ENCODE results near the gene CA6.
A peak's percentile ranks its signal among the peaks of the same experiment; 100 is the strongest.

CA6 gene

DNA sequence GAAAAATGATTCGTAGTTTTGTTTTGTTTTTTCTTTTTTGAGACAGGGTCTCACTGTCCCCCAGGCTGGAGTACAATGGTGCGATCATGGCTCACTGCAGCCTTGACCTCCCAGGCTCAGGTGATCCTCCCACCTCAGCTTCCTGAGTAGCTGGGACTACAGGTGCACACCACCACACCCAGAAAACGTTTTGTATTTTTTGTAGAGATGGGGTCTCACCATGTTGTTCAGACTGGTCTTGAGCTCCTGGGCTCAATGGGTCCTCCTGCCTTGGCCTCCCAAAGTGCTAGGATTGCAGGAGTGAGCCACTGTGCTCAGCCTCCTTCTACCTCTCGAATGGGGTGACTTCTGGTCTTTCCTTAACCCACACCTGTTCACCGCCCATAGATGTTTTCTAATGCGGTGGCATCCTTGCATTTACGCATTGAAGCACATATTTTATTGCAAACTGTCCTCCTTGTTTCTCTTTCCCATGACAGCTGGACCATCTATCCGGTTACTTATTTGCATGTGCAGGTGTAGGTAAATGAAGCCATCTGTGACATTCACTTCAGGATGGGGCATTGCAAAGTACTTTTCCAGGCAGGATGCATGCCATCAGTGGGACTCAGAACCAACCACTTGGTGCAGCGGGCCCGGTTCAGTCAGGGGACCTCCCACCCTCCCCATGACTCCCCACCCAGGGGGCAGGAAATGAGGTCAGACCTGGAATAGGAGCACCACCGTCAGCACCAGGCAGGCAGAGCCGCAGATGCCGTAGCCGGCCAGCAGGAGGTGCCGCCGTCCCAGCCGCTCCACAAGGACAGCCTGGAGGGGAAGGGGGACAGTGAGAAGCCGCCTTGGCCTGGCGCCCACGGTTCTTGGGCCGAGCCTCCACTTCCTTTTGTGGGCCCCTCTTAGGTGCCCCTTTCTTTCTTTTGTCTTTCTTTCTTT lies 64.0 kb downstream of the CA6 start:
- CTCF ChIA-PET = interaction anchor here (2.3 kb wide), 1 partner anchor 92 kb away, joined by 5 read pairs; no protein-coding TSS in a partner anchor
- POLR2A ChIA-PET = no interaction called here
- TF ChIP-seq ZNF384 (IDR thresholded peaks at IDR 0.05) (no peak), HDGF (IDR thresholded peaks at IDR 0.05; ENCODE audit: borderline replicate concordance) (no peak), FOXA1 (IDR thresholded peaks at IDR 0.05) (no peak), SP1 (IDR thresholded peaks at IDR 0.05) (no peak), BHLHE40 (IDR thresholded peaks at IDR 0.05; ENCODE audit: borderline replicate concordance) (no peak), ELF4 (IDR thresholded peaks at IDR 0.05) (no peak), FOXK2 (IDR thresholded peaks at IDR 0.05) (no peak), LEF1 (IDR thresholded peaks at IDR 0.05; ENCODE audit: borderline replicate concordance) (no peak), TARDBP (IDR thresholded peaks at IDR 0.05) (no peak), CTBP1 (IDR thresholded peaks at IDR 0.05; ENCODE audit: borderline replicate concordance) (no peak), FOXM1 (IDR thresholded peaks at IDR 0.05; ENCODE audit: borderline replicate concordance) (no peak), SUZ12 (IDR thresholded peaks at IDR 0.05) (no peak), NFRKB (IDR thresholded peaks at IDR 0.05) (no peak), ARNT (IDR thresholded peaks at IDR 0.05) (no peak), L3MBTL2 (conservative IDR thresholded peaks at IDR 0.05) (no peak)
- TF ChIP-seq, protein P1, sequence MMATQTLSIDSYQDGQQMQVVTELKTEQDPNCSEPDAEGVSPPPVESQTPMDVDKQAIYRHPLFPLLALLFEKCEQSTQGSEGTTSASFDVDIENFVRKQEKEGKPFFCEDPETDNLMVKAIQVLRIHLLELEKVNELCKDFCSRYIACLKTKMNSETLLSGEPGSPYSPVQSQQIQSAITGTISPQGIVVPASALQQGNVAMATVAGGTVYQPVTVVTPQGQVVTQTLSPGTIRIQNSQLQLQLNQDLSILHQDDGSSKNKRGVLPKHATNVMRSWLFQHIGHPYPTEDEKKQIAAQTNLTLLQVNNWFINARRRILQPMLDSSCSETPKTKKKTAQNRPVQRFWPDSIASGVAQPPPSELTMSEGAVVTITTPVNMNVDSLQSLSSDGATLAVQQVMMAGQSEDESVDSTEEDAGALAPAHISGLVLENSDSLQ (IDR thresholded peaks at IDR 0.05) = no peak
- DNase-seq (ENCODE audit: extremely low spot score) = peak; percentile 71

DNA sequence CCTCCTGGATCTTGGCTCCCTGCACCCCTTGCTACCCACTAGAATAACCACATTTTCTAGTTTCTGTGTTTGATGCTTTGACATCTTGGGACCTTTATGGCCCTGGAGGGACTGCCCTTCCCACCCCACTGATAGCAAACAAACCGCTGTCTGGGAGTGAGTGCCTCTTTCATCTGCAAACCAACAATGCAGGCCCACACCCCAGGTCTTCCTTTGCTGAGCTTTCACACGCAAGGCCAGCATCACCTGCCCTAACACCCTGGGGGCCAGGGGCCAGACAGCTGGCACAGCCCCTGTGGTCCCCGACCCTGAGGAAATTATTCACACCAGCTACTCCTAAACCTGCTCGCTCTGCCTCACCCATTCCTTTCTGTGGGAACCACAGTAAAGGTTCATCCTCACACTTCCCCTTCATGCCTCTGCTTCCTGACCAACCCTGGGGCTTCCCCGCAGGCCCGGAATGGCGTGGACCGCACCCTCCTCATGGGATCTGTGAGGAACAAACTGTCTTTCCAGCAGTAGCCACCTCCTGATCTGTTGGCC lies 65.2 kb downstream of the CA6 start:
- TF ChIP-seq NFRKB (IDR thresholded peaks at IDR 0.05) = no peak
- TF ChIP-seq ELF4 (IDR thresholded peaks at IDR 0.05) = no peak
- TF ChIP-seq SP1 (IDR thresholded peaks at IDR 0.05) = no peak
- TF ChIP-seq FOXM1 (IDR thresholded peaks at IDR 0.05; ENCODE audit: borderline replicate concordance) = no peak
- TF ChIP-seq L3MBTL2 (conservative IDR thresholded peaks at IDR 0.05) = no peak
- no peak for TF ChIP-seq FOXK2 (IDR thresholded peaks at IDR 0.05)
- no peak for TF ChIP-seq ARNT (IDR thresholded peaks at IDR 0.05)
- TF ChIP-seq, protein P1 (IDR thresholded peaks at IDR 0.05) = no peak
- no peak for TF ChIP-seq CTBP1 (IDR thresholded peaks at IDR 0.05; ENCODE audit: borderline replicate concordance)
- no peak for TF ChIP-seq ZNF384 (IDR thresholded peaks at IDR 0.05)
- TF ChIP-seq LEF1 (IDR thresholded peaks at IDR 0.05; ENCODE audit: borderline replicate concordance) = no peak
- ChIA-PET POLR2A (no interaction called here), CTCF (interaction anchor here (2.3 kb wide), 1 partner anchor 91 kb away, joined by 5 read pairs; no protein-coding TSS in a partner anchor)
- no peak for DNase-seq (ENCODE audit: extremely low spot score)

DNA sequence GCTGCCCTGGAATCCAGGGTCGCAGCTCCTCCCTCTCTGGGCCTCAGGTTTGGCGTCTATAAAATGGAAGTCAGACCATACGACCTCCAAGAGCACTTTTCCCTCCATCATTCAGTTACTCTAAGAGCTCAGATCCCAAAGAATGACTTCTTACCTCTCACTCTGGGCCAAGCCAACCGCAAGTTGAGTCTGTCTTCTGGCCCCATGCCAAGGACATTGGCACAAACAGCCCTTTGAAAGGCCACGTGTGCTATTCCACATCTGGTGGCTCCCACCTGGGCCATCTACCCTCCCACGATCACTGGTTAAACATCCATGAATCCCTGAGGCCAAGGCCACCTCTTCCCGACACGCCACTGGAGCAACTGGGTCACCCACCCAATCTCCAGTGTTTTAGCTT lies 68.2 kb downstream of the CA6 start:
- POLR2A ChIA-PET = no interaction called here
- DNase-seq (ENCODE audit: extremely low spot score) = no peak
- CTCF ChIA-PET = interaction anchor here (1.7 kb wide), 1 partner anchor 9 kb away, joined by 15 read pairs; no protein-coding TSS in a partner anchor
- TF ChIP-seq CTBP1 (IDR thresholded peaks at IDR 0.05; ENCODE audit: borderline replicate concordance) = no peak
- TF ChIP-seq, protein P1 (IDR thresholded peaks at IDR 0.05) = no peak
- TF ChIP-seq SUZ12 (IDR thresholded peaks at IDR 0.05) = no peak
- no peak for TF ChIP-seq LEF1 (IDR thresholded peaks at IDR 0.05; ENCODE audit: borderline replicate concordance)
- no peak for TF ChIP-seq FOXK2 (IDR thresholded peaks at IDR 0.05)
- no peak for TF ChIP-seq ARNT (IDR thresholded peaks at IDR 0.05)
- no peak for TF ChIP-seq L3MBTL2 (conservative IDR thresholded peaks at IDR 0.05)
- no peak for TF ChIP-seq BHLHE40 (IDR thresholded peaks at IDR 0.05; ENCODE audit: borderline replicate concordance)
- no peak for TF ChIP-seq ELF4 (IDR thresholded peaks at IDR 0.05)
- TF ChIP-seq NFRKB (IDR thresholded peaks at IDR 0.05) = no peak
- TF ChIP-seq FOXM1 (IDR thresholded peaks at IDR 0.05; ENCODE audit: borderline replicate concordance) = no peak
- no peak for TF ChIP-seq SP1 (IDR thresholded peaks at IDR 0.05)
- TF ChIP-seq HDGF (IDR thresholded peaks at IDR 0.05; ENCODE audit: borderline replicate concordance) = no peak
- no peak for TF ChIP-seq FOXA1 (IDR thresholded peaks at IDR 0.05)

DNA sequence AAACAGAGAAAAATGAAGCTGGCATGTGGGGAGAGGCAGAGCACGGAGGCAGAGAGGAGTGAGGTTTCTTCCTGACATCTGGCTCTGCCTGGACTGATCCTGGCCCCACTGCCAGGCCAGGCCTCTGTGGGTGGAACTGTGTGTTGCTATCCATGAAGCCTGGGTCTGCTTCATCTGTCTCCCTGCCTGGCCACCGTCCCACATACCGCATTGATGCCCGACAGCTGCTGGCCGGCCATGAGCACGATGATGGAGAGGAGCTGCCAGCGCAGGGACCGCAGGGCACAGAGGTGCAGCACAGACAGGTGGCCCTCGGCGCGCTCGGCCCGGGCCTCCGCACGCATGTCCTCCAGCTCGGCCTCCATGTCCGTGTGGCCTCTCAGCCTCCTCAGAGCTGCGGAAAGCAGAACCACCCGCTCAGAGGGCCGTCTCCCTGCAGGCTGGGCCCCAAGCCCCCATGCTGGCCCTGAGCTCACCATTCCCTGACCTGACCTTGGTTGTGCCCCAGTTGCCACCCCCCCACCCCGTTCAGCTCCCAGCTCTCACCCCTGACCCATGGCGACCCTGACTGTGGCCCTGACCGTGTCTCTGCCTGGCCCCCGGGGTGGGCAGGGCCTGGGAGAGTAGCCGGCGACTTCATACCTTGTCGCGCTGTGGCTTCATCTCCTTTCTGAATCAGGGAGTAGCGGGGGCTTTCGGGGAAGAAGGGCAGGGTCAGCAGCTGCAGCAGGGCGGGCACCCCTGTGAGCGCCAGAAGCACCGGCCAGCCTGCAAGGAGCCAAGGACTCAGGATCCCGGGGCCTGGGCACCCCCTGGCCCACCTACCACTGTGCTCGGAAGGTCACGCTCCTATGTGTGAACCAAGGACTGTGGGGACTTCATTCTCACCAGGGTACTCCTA lies 69.1 kb downstream of the CA6 start:
- POLR2A ChIA-PET = no interaction called here
- TF ChIP-seq LEF1 (IDR thresholded peaks at IDR 0.05; ENCODE audit: borderline replicate concordance) (no peak), TARDBP (IDR thresholded peaks at IDR 0.05) (no peak), FOXK2 (IDR thresholded peaks at IDR 0.05) (no peak)

DNA sequence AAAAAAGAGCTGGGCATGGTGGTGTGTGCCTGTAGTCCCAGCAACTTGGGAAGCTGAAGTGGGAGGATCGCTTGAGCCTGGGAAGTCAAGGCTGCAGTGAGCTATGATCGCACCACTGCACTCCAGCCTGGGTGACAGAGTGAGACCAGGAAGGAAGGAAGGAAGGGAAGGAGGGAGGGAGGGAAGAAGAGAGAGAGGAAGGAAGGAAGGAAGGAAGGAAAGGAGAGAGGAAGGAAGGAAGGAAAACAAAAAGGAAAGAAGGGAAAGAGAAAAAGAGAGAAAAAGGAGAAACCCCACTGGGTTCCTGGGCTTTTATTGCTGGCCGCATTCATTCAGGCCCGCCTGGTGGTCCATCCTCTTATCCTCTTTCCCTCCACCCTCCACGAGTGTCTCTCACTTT lies 70.8 kb downstream of the CA6 start:
- TF ChIP-seq SUZ12 (IDR thresholded peaks at IDR 0.05) = no peak
- TF ChIP-seq, protein P1 (IDR thresholded peaks at IDR 0.05) = no peak
- no peak for TF ChIP-seq NFRKB (IDR thresholded peaks at IDR 0.05)
- no peak for TF ChIP-seq TARDBP (IDR thresholded peaks at IDR 0.05)
- TF ChIP-seq BHLHE40 (IDR thresholded peaks at IDR 0.05; ENCODE audit: borderline replicate concordance) = no peak
- no peak for TF ChIP-seq SP1 (IDR thresholded peaks at IDR 0.05)
- no peak for TF ChIP-seq ZNF384 (IDR thresholded peaks at IDR 0.05)
- no peak for TF ChIP-seq HDGF (IDR thresholded peaks at IDR 0.05; ENCODE audit: borderline replicate concordance)
- no peak for TF ChIP-seq FOXA1 (IDR thresholded peaks at IDR 0.05)
- no peak for TF ChIP-seq ELF4 (IDR thresholded peaks at IDR 0.05)
- TF ChIP-seq L3MBTL2 (conservative IDR thresholded peaks at IDR 0.05) = no peak
- TF ChIP-seq FOXM1 (IDR thresholded peaks at IDR 0.05; ENCODE audit: borderline replicate concordance) = no peak
- TF ChIP-seq FOXK2 (IDR thresholded peaks at IDR 0.05) = no peak
- no peak for TF ChIP-seq CTBP1 (IDR thresholded peaks at IDR 0.05; ENCODE audit: borderline replicate concordance)
- TF ChIP-seq ARNT (IDR thresholded peaks at IDR 0.05) = no peak
- POLR2A ChIA-PET = no interaction called here
- DNase-seq (ENCODE audit: extremely low spot score) = no peak
- CTCF ChIA-PET = interaction anchor here (2.5 kb wide), 1 partner anchor 11 kb away, joined by 11 read pairs; no protein-coding TSS in a partner anchor

More for the DNA sequence above, 69.1 kb downstream of the CA6 start:
- CTCF ChIA-PET = interaction anchor here (0.5 to 2.5 kb wide), 4 partner anchors 10 to 87 kb away, joined by 3 to 15 read pairs (median 7); no protein-coding TSS in a partner anchor
- no peak for DNase-seq (ENCODE audit: extremely low spot score)
